ENCODE results near the gene RIIAD1.

- TF ChIP-seq POLR2AphosphoS5 (IDR thresholded peaks at IDR 0.05) (no peak), EP300 (IDR thresholded peaks at IDR 0.05) (no peak), CTCF (IDR thresholded peaks at IDR 0.05) (no peak), POLR2A (IDR thresholded peaks at IDR 0.05) (no peak)
Observed at GRCh38 chr1:151716405-151716762, 4.9 kb upstream of the RIIAD1 start.

Measured in sigmoid colon (tissue), 4 donors.